ENCODE measurements around the gene EPHB1. TPM values are rescaled to one million over a fixed set of nuclear protein-coding genes. Genes with fewer than 3 reads are reported as not detected.

EPHB1 gene
- total and polyA plus RNA-seq, 12 donors, result 0.07 to 3.4 (median 1.6) TPM

DNA sequence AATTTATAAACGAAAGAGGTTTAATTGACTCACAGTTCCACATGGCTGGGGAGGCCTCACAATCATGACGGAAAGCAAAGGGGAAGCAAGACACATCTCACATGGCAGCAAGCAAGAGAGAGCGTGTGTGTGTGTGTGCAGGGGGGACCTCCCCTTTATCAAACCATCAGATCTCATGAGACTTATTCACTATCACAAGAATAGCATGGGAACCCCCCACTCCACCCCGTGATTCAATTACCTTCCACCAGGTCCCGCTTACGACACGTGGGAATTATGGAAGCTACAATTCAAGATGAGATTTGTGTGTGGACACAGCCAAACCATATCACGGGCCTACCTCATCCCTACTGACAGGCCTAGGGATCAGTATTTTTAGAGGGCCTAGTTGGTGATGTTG, 3.1 kb upstream of the EPHB1 start:
- no peak overlapping the region for H3K27ac ChIP-seq
- H3K27me3 ChIP-seq, result peaks cover 0 to 21% (median 14%) of the 10 kb centered on the region in 7 donors
- intact Hi-C loops (cut with DNase I), result loop anchor here in 8 of 10 donors (2.0 to 10.0 kb wide), 9 partner anchors 453 to 1253 kb away; no protein-coding TSS in a partner anchor
- no peaks in the 10 kb centered on the region for H3K36me3 ChIP-seq
- no peak for DNase-seq
- TF ChIP-seq, protein P1, sequence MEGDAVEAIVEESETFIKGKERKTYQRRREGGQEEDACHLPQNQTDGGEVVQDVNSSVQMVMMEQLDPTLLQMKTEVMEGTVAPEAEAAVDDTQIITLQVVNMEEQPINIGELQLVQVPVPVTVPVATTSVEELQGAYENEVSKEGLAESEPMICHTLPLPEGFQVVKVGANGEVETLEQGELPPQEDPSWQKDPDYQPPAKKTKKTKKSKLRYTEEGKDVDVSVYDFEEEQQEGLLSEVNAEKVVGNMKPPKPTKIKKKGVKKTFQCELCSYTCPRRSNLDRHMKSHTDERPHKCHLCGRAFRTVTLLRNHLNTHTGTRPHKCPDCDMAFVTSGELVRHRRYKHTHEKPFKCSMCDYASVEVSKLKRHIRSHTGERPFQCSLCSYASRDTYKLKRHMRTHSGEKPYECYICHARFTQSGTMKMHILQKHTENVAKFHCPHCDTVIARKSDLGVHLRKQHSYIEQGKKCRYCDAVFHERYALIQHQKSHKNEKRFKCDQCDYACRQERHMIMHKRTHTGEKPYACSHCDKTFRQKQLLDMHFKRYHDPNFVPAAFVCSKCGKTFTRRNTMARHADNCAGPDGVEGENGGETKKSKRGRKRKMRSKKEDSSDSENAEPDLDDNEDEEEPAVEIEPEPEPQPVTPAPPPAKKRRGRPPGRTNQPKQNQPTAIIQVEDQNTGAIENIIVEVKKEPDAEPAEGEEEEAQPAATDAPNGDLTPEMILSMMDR (IDR thresholded peaks at IDR 0.05), result no peak
- no peak for ATAC-seq
- peaks cover 6 to 24% (median 16%) of the 10 kb centered on the region in 9 donors for H3K4me1 ChIP-seq
- 89% methylated on average over 8 of the region's 8 CpGs for WGBS, 2 donors
- no peaks in the 10 kb centered on the region for H3K9me3 ChIP-seq
- no peak overlapping the region for H3K4me3 ChIP-seq

DNA sequence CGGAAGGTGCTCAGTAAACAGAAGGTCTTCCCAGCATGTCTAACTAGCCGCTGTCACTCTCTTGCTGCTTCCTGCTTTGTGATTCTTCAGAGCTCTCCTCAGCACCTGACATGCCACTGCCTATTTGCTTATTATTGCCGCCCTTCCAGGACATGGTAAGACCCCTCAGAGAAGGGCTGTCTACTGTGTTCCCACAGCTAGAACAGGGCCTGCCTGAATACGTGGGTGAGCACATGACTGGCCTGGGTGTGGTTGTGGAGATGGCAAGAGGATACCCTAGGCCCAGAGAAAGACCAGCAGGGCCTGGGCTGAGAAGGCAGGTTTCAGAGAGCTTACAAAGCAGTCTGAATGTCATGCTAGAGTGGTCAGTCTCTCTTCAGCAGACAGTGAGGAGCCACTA, 2.4 kb upstream of the EPHB1 start:
- WGBS, 2 donors, result 88 to 92% methylated on average over 4 of the region's 4 CpGs
- no peak overlapping the region for H3K27ac ChIP-seq
- ATAC-seq, result no peak
- H3K9me3 ChIP-seq, result no peaks in the 10 kb centered on the region
- H3K4me3 ChIP-seq, result no peak overlapping the region
- H3K27me3 ChIP-seq, result peaks cover 0 to 28% (median 21%) of the 10 kb centered on the region in 7 donors
- no peak for DNase-seq
- TF ChIP-seq, protein P1 (IDR thresholded peaks at IDR 0.05), result no peak
- no peaks in the 10 kb centered on the region for H3K36me3 ChIP-seq
- intact Hi-C loops (cut with DNase I), result loop anchor here in 8 of 10 donors (1.0 to 10.0 kb wide), 10 partner anchors 452 to 1252 kb away; no protein-coding TSS in a partner anchor
- peaks cover 10 to 30% (median 21%) of the 10 kb centered on the region in 9 donors for H3K4me1 ChIP-seq

DNA sequence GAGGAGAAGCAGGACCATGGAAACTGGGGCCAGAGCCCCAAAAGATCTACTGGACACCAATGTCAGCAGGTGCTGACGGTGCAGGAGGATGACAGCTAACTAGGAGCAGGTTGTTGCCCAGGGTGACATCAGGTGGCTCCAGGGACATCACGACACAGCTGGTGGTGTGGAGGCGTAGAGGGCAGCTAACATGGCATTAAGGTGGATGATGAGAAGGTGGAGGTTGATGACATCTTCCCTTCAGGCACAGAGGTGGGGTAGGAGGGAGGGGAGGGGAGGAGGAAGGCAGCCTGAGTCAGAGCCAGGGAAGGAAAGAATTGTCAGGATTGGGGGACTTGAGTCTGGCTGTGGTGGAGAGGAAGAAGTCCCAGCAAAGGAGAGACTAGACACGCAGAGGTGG, 1.5 kb upstream of the EPHB1 start:
- WGBS, 2 donors, result 81 to 92% methylated on average over 4 of the region's 4 CpGs
- DNase-seq (no peak), ATAC-seq (no peak)
- H3K27ac ChIP-seq, result no peak overlapping the region
- H3K9me3 ChIP-seq, result no peaks in the 10 kb centered on the region
- no peaks in the 10 kb centered on the region for H3K36me3 ChIP-seq
- no peak overlapping the region for H3K4me3 ChIP-seq
- TF ChIP-seq, protein P1 (IDR thresholded peaks at IDR 0.05), result no peak
- H3K4me1 ChIP-seq, result peaks cover 10 to 30% (median 21%) of the 10 kb centered on the region in 9 donors
- intact Hi-C loops (cut with DNase I), result loop anchor here in 8 of 10 donors (1.0 to 10.0 kb wide), 10 partner anchors 451 to 1251 kb away; no protein-coding TSS in a partner anchor
- peaks cover 0 to 37% (median 29%) of the 10 kb centered on the region in 7 donors for H3K27me3 ChIP-seq

DNA sequence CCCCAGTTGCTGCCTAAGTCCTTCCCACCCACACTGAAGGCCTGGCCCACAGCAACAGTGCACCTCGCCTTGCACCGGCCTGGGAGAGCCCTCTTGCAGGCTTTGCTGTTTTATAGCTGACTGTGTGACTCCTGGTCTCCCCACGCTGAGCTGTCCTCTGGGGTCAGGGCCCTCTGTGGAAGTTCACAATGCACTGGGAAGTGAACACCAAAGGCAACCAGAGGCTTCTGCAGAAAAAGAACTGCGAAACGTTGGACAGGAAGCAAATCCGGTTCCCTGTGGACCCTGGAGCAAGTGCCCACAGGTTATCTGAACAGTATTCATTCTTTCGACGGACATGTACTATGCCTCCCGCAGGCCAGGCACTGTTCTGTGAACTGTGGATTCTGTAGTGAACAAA, 737 bp upstream of the EPHB1 start:
- peaks cover 10 to 30% (median 21%) of the 10 kb centered on the region in 9 donors for H3K4me1 ChIP-seq
- ATAC-seq, result no peak
- H3K27ac ChIP-seq, result no peak overlapping the region
- intact Hi-C loops (cut with DNase I), result loop anchor here in 9 of 10 donors (2.0 to 10.0 kb wide), 10 partner anchors 450 to 1250 kb away; no protein-coding TSS in a partner anchor
- DNase-seq, result no peak
- H3K36me3 ChIP-seq, result no peaks in the 10 kb centered on the region
- no peaks in the 10 kb centered on the region for H3K9me3 ChIP-seq
- TF ChIP-seq, protein P1 (IDR thresholded peaks at IDR 0.05), result no peak
- peaks cover 0 to 43% (median 30%) of the 10 kb centered on the region in 7 donors for H3K27me3 ChIP-seq
- H3K4me3 ChIP-seq, result no peak overlapping the region
- 58 to 67% methylated on average over 9 of the region's 9 CpGs for WGBS, 2 donors

Measured in heart right ventricle (tissue), 16 donors.